GM19324 (cell line): ENCODE data around the gene ADAMTSL2.

Source experiments
- ATAC-seq: cut with Tn5 transposase; IDR thresholded peaks from one replicate; pipeline ENCODE4 v1.9.1; 2021; ENCODE audit warnings: mild to moderate bottlenecking, moderate library complexity; ENCODE audit not compliant: unreplicated experiment, low FRiP score

Gene ADAMTSL2

DNA sequence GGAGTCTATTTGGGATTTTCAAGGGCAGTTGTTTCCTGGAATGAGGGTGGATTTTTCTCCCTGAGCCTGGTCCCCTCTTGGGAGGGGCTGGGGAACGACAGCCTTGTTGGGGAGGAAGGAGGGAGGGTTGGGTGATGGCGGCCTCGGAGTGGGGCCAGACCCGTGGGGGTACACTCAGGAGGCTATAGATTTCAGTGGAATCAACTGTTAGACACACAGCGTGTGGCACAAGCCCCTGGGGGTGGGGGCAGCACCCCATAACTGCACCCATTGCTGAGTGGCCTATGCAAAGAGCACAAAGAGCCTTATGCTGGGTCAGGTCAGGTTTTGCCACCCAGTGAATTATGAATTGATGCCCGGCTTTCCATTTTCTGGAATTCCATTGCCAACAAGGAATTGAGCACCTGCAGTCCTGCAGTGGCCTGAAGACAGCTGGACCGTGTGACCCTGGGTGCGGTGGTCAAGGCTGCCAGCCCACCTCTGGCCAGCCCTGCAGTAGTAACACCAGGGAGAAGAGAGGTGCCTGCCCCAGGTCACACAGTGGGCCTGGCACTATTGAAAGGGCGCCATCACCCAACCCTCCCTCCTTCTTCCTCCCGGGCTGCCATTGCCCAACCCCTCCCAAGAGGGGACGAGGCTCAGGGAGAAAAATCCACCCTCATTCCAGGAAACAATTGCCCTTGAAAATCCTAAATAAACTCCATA lies 18.1 kb upstream of the ADAMTSL2 start:
- no peak for ATAC-seq

DNA sequence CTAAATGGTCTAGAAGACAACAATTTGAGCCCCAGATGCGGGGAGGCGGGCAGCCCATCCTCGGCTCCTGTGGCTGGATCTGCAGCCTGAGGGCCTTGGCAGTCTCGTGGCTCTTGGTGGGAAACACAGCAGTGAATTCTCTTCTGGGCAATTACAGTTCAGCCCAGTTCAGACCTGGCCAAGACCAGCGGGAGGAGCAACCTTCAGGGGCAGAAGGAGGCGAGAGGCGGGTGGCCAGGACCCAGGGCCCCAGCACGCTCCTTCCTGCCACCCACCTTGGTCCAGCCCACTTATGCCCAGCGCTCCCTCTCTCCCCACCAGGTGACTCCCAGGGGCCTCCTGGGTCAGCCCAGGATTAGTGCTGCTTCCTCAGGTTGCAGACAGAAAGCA lies 17.5 kb upstream of the ADAMTSL2 start:
- no peak for ATAC-seq

DNA sequence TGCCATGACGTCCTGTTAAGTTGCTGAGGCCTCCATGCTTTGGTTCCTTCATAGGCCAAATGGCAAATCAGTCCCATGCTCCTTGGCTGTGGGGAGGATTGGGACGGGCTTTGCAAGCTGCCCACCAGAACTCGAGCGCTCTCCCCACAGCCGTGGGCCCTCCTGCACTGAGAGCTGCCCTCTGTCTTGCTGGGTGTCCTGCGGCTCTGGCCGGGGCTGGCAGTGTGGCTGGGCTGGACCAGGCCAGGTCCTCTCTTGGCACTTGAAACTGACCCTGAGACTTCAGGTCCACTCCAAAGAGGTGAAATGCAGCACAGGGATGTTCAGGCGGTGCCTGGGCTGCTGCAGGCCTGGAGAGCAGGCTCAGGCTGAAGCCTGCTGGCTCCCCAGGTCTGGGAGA lies 16.8 kb upstream of the ADAMTSL2 start:
- no peak for ATAC-seq

DNA sequence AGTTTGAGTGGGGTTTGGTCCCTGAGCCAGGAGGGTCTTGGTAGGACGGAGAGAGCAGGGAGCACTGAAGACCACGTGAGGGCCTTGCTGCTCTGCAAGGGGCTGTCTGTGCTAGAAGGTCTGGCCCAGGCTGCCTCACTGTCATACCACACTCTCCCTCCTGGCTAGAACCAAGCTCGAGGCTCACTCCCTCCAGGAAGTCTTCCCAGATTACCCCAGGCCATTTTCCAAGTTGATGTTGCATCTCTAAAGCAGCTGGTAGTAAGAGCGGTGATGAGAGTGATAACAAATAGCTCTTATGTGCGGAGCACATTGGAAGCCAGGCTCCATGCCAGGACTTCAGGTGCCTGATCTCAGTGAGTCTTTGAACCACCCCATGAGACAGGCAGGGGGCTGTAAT lies 16.3 kb upstream of the ADAMTSL2 start:
- ATAC-seq = no peak

DNA sequence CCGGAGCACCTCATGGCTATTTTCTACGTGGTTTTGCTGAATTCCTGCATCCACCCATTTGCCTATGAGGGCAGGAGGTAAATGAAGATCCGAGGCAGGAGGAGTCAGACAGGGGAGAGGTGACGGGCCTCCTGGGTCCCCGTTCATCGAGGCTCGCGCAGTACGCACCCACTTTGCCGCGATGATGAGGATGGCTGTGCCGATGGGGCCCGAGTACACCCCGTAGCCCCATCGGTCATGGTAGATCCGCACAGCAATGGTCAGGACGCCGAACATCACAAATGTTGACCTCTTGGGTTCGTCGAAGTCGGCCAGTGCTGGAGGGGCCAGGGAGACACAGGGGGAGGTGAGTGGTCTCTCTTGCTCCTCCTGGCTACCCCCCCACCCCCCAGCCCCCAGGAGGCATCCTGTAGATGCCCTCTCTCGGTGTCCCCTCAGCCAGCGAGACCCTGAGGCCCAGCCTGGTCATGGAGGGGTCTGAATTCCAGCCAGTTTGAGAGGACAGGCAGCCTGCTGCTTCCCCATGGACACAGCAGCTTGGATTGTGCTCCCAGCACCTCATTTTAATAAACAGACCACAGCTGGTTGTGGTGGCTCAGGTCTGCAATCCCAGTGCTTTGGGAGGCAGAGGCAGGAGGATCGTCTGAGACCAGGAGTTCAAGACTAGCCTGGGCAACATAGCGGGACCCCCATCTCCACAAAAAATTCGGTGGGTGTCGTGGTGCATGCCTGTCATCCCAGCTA lies 15.6 kb upstream of the ADAMTSL2 start:
- ATAC-seq = no peak

DNA sequence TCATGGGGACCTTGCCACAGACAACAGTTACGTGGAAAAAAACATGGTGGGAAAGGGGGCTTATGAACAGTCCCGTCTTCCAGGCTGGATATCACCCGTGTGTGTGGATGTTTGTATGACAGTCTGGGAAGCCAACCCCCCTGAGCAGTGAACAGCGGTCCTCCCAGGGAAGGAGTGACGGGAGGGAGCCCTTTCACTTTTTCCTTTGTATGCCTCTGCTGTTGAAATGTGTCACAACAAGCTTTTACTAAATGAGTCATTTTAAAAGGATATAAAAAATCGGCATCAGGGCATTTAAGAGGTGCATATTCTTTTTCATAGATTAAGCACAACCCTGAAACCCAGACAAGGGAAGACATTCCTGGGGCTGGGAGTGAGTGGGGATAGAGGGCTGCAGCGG lies 14.8 kb upstream of the ADAMTSL2 start:
- ATAC-seq = no peak

DNA sequence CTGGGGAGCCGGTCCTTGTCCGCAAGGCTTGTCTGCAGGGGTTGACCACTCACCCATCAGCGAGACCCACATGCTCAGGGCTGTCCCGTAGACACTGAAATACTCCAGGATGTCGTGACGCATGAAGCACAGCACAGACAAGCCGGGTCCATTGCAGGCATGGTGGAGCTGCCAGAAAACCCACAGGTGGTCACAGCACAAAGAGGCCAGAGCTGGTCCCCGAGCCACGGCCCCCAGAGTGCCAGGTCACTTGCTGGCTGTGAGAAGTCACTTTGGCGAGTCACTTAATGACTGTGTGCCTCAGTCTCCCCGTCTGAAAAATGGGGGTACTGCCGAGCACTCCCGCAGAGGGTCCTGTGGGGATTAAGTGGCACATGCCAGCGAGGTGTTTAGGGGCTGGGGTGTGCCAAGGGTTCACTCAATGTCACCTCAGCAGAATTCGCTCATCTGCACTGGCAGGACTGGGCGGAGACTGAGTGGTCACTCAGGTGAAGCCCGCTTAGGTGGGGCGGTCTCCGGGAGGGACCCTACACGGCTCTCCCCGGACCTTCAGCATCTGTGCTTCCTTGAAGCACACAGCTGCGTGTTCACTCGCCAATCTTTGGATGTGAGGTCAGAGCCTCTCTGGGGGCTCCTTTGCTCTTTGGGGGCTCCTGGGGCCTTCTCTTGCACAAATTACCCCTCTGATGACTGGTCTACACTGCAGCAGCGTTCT lies 14.2 kb upstream of the ADAMTSL2 start:
- ATAC-seq = no peak

DNA sequence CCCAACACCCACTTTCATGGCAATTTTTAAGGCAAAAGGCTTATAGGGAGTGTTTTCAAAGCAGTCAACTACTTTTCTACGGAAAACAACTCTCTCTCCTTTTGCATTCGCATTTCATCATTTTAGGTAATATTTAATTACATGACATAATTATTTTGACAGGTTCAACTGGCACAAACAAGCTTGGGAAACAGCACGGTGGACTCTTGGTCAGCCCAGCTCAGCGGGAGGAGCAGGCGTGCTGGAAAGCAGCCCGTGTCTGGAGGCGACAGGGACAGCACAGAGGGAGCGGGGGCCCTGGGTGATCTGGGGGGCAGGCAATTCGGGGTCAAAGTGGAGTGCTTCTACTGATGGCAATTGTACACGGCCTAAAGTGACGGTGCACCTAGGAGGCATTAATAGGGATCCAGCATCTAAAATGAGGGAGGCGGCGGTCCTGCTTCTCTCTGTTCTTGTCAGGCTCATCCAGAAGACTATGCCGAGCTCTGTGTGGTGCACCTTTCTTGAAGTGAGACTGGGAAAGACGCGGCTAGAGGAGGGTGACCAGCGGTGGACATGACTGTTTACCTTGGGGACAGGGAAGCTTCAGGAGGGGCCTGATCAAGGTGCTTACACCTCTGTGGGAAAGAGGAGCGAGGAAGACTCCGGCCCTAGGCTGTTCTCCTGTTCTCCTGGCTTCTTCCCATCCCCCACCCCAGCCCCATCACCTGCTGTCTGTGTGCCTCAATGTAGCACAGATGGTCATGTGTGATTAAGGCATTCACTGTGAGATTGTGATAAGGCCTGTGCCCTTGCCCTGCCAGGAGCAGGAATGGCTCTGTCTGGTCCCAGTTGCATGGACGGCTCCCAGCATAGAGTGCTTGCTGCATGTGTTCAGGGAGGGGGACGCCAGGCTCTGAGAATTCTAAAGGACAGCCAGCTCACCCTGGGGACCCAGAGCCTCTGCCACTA lies 13.1 kb upstream of the ADAMTSL2 start:
- ATAC-seq = no peak

DNA sequence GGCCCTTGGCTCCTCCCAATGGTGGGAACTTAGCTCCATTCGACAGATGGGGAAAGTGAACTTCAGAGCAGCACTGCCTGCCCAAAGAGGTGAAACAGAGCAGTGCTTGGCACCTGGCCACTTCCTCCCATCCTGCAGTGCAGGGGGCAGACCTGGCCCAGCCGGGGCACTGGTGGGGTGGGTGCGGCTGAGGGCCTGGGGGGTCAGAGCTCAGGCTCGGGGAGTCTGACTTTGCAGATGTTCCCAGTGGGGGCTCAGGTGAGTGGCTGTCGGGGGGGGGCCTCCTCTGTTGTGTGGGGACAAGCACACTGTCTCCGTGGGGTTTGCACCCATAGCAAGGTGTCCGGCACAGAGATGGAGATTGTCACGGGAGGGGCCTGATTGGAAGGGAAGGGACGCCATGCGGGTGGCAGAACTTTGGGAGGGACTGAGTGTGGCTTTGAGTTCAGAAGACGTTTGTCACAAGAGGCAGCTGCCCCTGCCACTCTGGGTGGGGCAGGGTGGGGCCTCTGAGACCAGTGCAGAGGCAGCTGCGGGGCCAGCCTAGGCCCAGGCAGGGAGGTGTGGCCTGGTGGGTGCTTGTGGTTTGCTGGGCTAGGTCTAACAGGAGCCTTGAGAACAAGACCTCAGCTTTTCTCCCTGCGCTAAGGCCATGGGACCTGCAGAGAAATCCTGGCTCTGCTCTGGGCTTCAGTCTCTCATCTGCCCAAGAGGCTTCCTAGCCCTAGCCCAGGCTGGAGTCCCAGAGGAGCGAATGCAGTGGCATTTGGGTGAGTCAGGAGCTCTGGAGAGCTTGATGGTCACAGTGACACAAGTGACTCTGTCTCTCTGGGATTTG lies 12.2 kb upstream of the ADAMTSL2 start:
- ATAC-seq = no peak

DNA sequence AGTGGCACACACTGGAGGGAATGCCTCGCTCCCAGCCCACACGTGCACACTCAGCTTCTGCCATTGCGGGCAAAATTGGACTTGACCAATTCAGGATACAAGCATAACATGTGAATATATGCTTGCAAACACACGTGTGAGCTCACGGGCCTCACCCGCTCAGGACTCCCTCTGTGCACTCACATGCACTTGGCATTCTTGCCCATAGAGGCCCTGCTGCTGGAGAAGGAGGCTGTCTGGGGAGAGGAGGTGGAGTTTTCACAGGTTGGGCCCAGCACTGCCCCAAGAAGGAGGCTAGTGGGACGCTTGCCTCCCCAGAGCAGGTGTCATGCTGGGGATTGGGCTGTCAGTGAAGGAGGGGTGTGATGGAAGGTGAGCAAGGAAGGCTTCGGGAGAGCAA lies 11.4 kb upstream of the ADAMTSL2 start:
- ATAC-seq = no peak

DNA sequence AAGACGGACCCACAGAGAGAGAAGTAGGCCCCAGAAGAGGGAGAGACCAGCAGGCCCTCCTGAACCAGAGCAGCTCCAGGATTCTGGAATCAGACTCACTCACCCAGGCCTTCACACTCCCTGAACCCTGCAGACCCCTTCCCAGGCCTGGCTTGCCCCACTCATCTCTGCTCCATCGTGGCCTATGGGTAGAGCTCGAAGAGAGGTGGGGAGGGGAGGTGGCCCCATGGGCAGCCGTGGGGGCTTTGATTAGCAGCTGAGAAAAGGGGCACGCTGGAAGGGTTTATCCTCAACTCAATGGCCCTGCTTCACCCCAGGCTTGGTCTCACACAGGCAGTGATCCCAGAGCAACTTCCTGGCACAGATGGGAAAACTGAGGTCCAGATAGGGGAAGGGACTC lies 10.4 kb upstream of the ADAMTSL2 start:
- no peak for ATAC-seq

DNA sequence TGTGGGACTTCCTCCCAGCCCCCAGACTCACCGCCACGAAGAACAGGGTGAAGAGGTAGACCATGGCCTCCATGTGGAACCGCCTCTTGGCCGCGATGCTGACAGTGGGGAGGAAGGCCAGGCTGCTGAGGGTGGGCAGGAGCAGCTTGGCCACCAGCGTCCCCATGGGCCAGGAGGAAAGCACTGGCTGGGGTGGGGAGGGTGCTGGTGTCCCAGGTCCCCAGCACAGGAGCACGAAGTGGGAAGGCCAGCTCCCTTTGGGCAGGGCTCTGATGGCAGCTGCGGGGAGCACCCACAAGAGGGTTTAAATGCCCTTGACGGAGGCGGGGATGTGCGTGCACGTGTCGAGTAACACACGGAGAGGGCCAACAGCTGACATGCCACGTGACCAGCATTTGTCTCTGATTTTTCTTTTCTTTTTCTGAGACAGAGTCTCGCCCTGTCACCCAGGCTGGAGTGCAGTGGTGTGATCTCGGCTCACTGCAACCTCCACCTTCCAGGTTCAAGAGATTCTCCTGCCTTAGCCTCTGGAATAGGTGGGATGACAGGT lies 9.8 kb upstream of the ADAMTSL2 start, which contains the start of gene MYMK:
Gene MYMK, minus strand, starts transcription at position 281 of the 550 bp plus-strand sequence. Its CDS starts 115 bp downstream, at position 166.
- no peak for ATAC-seq

DNA sequence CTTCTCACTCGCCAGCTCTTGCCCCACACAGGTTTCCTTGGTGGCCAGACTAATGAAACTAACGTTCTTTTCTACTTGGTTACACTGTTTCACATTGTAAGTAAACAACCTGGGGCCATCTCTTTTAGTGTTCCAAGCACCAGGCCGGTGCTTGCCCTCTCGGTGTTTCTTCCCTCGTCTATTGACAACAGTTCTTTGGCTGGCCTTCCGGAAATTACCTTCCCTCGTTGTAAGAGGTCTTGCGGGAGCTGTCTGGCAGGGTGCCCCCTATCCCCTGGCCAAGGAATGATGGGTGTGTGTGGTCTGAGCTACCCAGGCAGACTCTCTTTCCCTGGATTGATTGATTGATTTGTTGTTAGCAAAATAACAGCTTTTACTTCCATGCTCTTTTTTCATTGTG lies 8.8 kb upstream of the ADAMTSL2 start:
- ATAC-seq = no peak

DNA sequence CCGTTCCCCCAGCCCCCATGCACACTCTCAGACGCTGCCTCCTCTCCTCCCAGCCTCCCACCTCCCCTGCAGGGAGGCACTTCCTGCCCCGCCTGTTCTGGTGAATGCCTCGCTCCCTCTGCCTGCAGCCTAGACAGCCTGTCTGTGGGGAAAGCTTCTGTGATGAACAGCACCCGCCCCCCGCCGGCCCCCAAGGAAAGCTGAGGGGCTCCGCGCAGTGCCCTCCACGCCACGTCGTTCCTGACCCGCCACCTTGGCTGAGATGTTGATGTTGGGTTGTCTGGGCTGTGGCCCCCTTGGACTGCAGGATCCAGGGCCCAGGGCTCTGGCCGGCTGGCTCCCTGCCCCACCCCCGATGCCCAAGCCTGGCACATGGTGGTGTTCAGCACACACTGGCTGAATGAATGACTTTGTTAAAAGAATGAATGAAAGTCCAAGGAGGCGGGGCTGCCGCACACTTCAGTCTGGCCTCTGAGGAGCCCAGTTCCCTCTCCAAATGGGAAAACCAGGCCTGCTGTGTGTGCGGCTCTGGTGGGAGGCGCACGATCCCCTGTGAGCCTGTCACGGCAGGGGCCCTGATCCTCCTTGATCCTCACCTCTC lies 7.7 kb upstream of the ADAMTSL2 start:
- ATAC-seq = no peak

DNA sequence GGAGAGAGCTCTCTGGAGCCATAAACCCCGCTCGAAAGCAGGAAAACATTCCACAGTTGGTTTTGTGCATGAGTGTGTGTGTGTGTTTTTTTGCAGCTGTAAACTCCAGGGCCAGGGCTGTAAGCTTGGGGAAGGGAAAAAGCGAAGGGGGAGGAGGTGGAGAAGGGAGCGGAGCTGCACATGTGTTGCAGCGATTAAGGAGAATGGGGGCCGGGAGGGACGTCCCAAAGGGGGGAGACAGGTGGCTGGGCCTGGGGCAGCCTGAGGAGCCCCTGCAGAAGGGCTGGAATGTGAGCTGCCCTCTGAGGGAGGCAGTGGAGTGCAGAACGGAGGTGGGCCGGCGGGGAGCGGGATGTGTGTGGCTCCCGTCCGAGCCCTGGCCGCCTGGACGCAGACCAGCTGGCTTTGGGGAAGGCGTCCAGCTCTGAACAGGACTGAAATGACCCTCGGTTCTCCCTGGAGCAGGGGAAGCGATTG lies 7.0 kb upstream of the ADAMTSL2 start:
- no peak for ATAC-seq

DNA sequence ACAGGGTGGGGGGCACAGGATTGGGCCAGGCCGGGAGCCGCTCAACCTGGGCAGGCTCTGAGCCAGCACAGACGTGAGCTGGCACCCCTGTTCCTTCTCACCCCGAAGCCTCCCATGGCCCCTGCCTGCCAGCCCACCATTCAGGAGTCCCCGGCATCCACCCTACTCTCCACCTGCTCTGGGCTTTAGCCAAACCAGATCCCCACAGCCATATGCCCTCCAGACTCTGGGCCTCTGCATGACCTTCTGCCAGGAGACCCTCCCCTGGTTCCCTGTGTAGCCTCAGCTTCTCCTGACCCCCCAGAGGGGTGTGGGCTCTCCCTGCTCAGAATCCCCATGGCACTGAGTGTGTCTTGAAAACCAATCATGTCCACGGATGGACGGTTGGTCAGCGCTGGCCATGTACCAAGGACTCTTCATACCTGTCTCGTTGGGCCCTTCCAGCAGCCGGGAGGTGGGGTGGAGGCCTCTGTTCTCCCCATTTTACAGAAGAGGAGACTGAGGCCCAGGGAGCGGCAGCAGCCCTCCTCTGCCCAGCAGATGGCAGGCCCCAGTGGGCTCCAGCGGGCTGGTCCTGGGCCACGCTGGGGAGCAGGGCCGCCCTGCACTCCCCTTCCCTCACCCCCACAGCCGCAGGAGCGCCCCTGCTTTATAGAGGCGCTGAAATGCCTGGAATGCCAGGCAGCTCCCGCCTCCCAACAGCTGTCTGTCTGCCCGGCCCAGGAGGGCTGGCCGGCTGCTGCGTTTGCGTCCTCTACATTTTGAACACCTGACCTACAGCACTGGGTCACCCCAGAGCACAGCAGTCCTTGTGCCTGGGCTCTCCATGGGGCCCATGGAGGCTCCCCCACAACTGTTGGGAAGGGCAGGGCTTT lies 6.3 kb upstream of the ADAMTSL2 start:
- no peak for ATAC-seq

DNA sequence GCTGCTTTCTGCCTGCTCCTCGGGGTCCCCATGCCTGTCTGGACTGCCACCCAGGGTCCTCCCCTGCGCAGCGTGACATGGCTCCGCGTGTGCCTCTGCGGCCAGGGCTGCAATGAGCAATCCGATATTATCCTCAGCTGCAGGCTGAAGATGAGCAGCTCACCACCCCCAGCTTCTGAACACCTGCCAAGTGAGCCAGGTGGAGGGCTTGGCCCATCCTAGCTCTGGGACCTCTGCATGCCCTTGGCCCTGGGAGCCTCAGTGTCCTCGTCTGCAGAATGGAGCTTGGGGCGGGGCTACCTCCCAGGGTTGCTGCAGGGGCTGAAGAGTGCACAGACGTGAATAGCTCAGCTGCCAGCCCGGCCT lies 5.6 kb upstream of the ADAMTSL2 start:
- ATAC-seq = no peak

DNA sequence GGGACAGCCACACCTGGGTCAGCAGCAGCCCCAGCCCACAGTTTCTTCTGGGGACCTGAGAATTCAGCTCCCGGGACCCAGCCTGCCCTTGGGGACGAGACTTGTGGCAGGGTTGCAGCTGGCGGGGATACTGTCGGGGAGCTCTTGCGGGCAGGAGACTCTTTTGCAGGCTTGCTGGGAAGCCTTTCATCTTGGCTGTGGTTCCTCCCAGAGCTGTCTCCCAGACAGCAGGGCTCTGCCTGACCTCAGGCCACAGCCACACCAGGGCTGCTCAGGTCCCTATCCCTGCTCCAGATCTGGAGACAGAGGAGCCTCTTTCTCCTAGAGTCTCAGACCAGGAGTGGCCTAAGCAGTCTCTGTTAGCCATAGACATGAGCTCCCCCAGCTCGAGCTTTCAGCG lies 5.0 kb upstream of the ADAMTSL2 start:
- ATAC-seq = no peak
